NCI-H345 (cell line): Measurements from ENCODE around the gene FRZB.

Experiments
- DNase-seq: peaks from one replicate; lab custom pipeline; 2025; lab: John Stamatoyannopoulos, UW

The FRZB gene

GRCh38 chr2:182836451-182836850 is 30.0 kb downstream of the FRZB start:
- DNase-seq: no peak

GRCh38 chr2:182834293-182834692 is 32.1 kb downstream of the FRZB start:
- no peak for DNase-seq

- no peak for DNase-seq
Observed at GRCh38 chr2:182833084-182833854, 33.2 kb downstream of the FRZB start.

- no peak for DNase-seq
Observed at GRCh38 chr2:182831921-182832320, 34.5 kb downstream of the FRZB start.

- no peak for DNase-seq
Observed at GRCh38 chr2:182831101-182831500, 35.3 kb downstream of the FRZB start.

- no peak for DNase-seq
Observed at GRCh38 chr2:182827182-182827879, 39.1 kb downstream of the FRZB start.

- no peak for DNase-seq
Observed at GRCh38 chr2:182826496-182826895, 39.9 kb downstream of the FRZB start.

GRCh38 chr2:182826064-182826463 is 40.4 kb downstream of the FRZB start:
- DNase-seq: no peak

- DNase-seq: no peak
Observed at GRCh38 chr2:182824767-182825158, 41.7 kb downstream of the FRZB start.

- DNase-seq: peak; percentile 80
Observed at GRCh38 chr2:182824056-182824766, 42.2 kb downstream of the FRZB start.

- DNase-seq: no peak
Observed at GRCh38 chr2:182822733-182823132, 43.7 kb downstream of the FRZB start.

- no peak for DNase-seq
Observed at GRCh38 chr2:182821182-182821581, 45.3 kb downstream of the FRZB start.

- no peak for DNase-seq
Observed at GRCh38 chr2:182819412-182819811, 47.0 kb downstream of the FRZB start.

GRCh38 chr2:182818925-182819324 is 47.5 kb downstream of the FRZB start:
- DNase-seq: peak; percentile 82

GRCh38 chr2:182818501-182818900 is 47.9 kb downstream of the FRZB start:
- DNase-seq: no peak

GRCh38 chr2:182817558-182817957 is 48.9 kb downstream of the FRZB start:
- no peak for DNase-seq

GRCh38 chr2:182816866-182817265 is 49.6 kb downstream of the FRZB start:
- DNase-seq: no peak

GRCh38 chr2:182814804-182815203 is 51.6 kb downstream of the FRZB start:
- DNase-seq: no peak

GRCh38 chr2:182814380-182814779 is 52.1 kb downstream of the FRZB start:
- no peak for DNase-seq

GRCh38 chr2:182810087-182810486 is 56.4 kb downstream of the FRZB start:
- DNase-seq: no peak

GRCh38 chr2:182807319-182807718 is 59.1 kb downstream of the FRZB start:
- DNase-seq: no peak

GRCh38 chr2:182804128-182804527 is 62.3 kb downstream of the FRZB start:
- no peak for DNase-seq

- no peak for DNase-seq
Observed at GRCh38 chr2:182798736-182799135, 67.7 kb downstream of the FRZB start.
